ENCODE data around the gene TPMT.

DNA sequence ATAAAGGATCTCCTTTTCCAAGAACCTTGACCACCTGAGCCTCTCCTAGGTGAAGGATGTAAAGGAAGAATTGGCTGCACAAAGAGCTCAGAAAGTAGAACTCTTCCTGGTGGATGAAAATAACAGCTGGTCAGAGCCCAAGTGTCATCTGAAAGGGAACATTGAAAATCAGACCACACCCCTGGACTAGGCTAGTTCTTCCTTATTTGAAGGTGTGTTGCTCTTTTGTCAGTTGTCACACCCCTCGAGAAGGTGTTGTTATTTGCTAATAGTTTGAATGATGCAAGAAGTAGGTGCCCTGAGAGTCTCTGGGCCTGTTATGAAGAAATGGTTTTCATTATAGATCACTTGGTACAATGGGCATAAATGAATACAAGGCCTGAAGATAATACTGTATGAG is 63.5 kb downstream of the TPMT start:
- TF ChIP-seq POLR2A (IDR thresholded peaks at IDR 0.05; ENCODE audit: low read depth) (no peak), EP300 (IDR thresholded peaks at IDR 0.05) (no peak), POLR2AphosphoS5 (IDR thresholded peaks at IDR 0.05) (no peak)
- TF ChIP-seq, protein P1, sequence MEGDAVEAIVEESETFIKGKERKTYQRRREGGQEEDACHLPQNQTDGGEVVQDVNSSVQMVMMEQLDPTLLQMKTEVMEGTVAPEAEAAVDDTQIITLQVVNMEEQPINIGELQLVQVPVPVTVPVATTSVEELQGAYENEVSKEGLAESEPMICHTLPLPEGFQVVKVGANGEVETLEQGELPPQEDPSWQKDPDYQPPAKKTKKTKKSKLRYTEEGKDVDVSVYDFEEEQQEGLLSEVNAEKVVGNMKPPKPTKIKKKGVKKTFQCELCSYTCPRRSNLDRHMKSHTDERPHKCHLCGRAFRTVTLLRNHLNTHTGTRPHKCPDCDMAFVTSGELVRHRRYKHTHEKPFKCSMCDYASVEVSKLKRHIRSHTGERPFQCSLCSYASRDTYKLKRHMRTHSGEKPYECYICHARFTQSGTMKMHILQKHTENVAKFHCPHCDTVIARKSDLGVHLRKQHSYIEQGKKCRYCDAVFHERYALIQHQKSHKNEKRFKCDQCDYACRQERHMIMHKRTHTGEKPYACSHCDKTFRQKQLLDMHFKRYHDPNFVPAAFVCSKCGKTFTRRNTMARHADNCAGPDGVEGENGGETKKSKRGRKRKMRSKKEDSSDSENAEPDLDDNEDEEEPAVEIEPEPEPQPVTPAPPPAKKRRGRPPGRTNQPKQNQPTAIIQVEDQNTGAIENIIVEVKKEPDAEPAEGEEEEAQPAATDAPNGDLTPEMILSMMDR (IDR thresholded peaks at IDR 0.05), result no peak

All from esophagus muscularis mucosa (tissue), 4 donors.